HG03457 (cell line): ENCODE data around the gene NSUN4.
"Not testable (repeated sequence)": the region's sequence is repeated elsewhere in the genome, so short reads cannot be mapped to it uniquely, and the experiment has no call there.

Source experiments
- ATAC-seq: cut with Tn5 transposase; IDR thresholded peaks from one replicate; pipeline ENCODE4 v1.9.1; 2021; ENCODE audit warnings: moderate number of reproducible peaks; ENCODE audit not compliant: unreplicated experiment

NSUN4 gene

DNA sequence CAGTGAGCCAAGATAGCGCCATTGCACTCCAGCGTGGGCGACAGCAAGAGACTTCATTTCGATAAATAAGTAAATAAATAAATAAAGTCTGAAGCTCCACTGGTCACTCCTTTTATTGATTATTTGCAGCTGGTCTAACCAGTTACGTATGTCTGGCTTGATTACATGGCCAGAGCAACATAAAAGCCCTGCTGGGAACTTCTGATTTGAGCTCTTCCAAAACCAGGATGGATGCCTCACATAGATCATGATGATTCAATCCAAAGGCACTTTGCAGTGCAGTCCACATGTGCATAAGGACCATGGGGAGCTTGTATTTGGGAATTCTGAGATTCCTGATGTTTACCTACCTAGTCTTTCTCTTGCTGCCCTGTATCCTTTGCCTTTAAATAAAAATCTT lies 24.0 kb downstream of the NSUN4 start:
- no peak for ATAC-seq

DNA sequence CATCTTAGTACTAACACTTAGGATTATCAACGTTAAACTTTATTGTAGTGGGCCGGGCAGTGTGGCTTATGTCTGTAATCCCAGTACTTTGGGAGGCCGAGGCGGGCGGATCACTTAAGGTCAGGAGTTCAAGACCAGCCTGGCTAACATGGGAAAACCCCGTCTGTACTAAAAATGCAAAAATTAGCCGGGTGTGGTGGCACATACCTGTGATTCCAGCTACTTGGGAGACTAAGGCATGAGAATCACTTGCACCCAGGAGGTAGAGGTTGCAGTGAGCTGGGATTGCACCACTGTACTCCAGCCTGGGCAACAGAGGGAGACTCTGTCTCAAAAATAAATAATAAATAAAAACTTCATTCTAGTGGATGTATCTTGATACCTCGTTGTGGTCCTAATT lies 25.2 kb downstream of the NSUN4 start:
- not testable (repeated sequence) for ATAC-seq

DNA sequence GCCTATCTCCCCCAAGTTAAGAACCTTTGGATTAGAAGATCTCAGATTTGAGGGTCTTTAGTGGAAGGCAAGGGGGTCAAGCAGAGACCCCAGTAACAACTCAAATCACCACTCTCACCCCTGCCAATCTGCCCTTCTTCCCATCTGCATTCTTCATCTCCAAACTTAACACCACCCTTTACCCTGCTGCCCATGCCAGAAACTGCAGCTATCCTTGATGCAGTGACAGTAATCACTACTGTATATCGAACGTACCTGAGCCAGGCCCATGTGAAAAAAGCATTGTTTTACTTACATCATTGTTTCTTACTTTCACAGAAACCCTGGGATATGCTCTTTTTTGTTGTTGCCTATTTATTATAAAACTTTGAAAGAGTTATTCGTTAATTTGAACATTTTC lies 26.5 kb downstream of the NSUN4 start:
- ATAC-seq = no peak

DNA sequence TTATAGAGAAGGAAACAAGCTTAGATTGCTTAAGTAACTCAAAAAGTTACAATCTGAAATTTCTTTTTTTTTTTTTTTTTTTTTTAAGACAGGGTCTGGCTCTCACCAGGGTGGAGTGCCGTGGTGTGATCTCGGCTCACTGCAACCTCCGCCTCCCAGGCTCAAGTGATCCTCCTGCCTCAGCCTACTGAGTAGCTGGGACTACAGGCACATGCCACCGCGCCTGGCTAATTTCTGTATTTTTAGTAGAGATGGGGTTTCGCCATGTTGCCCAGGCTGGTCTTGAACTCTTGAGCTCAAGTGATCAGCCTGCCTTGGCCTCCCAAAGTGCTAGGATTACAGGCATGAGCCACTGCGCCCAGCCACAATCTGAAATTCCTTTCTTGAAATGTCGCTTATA lies 27.1 kb downstream of the NSUN4 start:
- not testable (repeated sequence) for ATAC-seq

DNA sequence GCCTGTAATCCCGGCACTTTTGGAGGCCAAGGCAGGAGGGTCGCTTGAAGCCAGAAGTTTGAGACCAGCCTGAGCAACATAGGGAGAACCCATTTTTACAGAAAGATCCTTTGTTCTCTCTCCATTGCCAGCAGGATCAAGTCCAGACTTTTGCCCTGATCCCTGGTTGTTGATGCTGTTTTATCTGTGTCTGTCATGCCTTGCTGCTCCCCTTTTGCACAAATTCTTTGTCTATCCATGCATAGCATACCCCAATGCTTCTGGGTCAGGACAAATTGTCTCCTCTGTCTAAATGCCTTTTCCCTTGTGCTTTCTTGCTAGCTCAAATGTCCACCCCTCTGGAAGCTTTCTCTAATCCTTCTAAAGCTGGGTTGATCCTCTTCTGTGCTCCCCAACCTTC lies 28.2 kb downstream of the NSUN4 start:
- no peak for ATAC-seq

DNA sequence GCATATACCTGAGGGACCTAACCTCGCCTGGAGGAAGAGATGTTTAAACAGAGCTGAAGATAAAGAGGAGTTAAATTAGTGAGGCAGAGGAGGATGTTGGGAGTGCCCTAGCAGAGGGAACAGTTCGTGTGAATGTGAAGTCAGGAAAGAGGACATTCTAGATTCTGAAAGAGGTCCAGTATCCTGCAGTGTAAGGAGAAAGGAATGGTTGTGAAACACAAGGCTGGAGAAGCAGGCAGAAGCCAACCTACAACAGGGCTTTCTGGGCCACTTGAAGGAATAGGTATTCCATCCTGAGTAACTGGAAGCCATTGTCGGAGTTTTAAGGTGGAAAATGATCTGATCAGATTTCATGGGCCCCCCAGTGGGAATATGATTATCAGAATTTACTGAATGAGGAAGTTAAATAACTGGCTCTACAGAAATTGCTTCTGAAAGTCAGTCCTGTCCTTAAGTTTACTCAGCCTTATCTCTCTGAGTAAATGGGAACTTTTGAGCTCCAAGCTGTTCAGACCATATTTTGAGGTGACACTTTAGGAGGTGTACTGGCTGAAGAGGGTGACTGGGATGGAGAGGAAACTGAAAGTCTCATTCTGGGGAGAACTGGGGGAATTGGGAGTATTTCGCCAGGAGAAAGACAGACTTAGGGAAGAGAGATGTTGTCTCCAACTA lies 29.1 kb downstream of the NSUN4 start:
- ATAC-seq = no peak

DNA sequence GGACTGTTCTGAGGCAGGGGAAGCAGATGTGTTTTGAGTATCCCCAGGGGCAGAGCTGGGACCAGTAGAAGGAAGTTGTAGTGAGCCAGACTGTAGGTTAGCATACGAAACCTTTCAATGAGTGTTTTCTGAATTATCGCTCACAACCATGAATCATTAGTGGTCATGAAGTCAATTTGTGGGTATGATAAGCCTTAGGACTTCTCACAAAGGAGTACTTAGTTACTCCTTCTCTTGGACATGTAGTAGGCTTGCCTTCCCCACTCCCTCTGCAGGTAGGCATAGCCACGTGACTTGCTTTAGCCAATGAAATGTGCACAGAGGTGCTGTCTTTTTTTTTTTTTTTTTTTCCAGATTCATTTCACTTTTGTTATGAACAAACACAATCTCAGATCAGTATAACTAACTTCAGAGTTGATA lies 29.6 kb downstream of the NSUN4 start:
- ATAC-seq = no peak

DNA sequence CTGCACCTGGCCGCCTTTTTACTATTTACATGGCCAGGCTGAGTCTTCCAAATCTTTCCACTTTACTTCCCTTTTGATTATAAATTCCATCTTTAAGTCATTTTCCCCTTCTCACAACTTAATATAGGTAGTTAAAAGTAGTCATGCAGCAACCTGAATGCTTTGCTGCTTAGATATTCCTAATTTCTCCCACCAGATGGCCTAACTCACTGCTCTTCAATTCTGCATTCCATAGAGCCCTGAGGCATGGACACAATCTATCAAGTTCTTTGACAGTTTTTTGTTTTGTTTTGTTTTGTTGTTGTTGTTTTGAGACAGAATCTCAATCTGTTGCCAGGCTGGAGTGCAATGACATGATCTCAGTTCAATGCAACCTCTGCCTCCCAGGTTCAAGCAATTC lies 31.8 kb downstream of the NSUN4 start:
- ATAC-seq = no peak

DNA sequence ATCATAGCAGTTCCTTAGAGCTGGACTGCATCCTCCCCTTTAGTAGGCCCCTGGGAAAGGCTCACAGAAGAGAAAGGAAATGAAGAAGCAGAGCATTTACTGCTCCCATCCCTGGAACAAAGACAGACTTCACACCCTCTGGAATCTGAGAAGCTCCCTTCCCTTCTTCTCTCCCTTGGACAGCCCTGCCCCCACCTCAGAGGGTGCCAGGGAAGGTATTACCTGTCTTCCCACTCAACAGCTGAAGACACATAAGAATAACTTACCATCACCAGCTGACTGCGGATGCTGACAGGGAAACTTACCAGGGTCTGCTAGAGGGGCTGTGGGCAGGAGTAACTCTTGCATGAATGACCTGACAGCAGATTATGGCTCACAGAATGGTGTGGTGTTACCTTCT lies 39.4 kb downstream of the NSUN4 start:
- ATAC-seq = no peak

DNA sequence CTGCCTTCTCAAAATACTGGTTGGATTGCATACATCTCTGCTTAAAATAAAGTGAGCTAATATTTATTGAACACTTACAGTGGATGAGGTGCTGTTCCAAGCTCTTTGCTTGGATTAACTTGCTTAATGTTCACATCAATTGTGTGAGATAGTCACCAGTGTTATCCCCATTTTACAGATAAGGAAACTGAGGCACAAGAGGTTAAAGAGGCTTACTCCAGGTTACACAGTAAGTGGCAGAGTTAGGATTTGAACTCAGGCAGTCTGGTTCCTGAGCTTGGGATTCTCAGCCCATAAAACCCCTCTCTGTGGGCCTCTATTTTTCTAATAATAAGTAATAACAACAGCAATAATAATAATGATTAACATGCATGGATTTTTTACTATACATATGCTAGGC lies 39.9 kb downstream of the NSUN4 start:
- ATAC-seq = no peak

DNA sequence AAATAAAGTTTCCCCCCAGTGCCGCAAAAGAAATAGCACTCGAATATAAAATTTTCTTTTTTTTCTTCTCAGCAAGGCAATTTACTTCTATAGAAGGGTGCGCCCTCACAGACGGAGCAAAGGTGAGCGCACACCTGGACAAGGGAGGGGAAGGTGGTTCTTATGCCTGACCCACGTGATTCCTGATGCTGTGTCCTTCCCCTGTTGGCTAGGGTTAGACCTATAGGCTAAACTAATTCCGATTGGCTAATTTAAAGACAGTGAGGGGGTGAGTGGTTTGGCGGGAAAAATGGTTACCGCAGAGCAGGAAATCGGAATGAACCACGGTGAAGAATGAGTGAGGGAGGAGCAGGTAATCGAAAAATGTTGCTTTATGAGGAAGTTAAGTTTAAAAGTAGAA lies 52.9 kb downstream of the NSUN4 start:
- ATAC-seq = no peak

DNA sequence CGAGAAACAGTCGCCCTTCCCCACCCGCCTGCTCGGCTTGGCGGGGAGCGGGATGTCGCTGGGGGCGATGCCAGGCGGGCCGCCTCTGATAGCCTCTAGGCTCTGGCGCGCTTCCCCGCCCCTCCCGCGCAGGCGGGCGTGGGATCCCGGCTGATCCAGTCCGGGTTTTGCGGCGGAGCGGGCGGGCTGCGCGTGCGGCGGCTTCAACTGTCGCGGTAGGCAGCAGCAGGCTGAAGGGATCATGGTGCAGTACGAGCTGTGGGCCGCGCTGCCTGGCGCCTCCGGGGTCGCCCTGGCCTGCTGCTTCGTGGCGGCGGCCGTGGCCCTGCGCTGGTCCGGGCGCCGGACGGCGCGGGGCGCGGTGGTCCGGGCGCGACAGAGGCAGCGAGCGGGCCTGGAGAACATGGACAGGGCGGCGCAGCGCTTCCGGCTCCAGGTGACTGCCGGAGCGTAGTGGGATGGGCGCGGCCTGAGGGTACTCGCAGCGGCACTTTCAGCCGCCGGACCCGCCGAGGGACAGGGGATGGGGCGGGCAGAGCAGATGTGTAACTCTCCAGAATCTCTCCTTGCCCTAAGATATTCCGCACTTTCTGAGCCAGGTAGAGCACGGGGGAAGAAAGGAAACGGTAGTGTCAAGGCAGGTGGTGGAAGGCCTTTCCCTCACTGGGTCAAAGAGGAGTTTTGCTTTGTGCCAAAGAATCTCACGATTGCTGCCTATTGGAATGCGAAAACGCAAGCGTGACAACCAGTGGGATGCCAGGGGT lies 53.7 kb downstream of the NSUN4 start, which contains the start of gene FAAH:
FAAH (plus strand) TSS at position 210 of the 764 bp plus-strand sequence; CDS start at position 242, 32 bp downstream.
- ATAC-seq = no peak

DNA sequence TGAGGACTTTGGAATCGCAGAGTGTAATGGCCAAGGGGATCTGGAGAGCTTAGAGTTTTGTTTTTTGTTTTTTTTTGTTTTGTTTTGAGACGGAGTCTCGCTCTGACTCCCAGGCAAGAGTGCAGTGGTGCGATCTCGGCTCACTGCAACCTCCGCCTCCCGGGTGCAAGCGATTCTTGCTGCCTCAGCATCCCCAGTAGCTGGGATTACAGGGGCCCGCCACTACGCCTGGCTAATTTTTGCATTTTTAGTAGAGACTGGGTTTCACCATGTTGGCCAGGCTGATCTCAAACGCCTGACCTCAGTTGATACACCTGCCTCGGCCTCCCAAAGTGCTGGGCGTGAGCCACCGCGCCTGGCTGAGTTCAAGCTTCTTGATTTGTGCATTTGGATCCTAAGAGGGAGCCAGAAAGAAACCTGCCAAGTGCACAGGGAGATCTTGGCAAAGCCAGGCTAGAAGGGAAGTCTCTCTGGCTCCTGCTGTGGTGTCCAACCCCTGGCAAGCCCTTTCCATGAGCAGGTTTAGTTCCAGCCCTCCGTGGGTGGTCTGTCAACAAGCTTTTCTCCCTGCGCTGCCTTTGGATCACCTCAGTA lies 54.4 kb downstream of the NSUN4 start:
- ATAC-seq = no peak

DNA sequence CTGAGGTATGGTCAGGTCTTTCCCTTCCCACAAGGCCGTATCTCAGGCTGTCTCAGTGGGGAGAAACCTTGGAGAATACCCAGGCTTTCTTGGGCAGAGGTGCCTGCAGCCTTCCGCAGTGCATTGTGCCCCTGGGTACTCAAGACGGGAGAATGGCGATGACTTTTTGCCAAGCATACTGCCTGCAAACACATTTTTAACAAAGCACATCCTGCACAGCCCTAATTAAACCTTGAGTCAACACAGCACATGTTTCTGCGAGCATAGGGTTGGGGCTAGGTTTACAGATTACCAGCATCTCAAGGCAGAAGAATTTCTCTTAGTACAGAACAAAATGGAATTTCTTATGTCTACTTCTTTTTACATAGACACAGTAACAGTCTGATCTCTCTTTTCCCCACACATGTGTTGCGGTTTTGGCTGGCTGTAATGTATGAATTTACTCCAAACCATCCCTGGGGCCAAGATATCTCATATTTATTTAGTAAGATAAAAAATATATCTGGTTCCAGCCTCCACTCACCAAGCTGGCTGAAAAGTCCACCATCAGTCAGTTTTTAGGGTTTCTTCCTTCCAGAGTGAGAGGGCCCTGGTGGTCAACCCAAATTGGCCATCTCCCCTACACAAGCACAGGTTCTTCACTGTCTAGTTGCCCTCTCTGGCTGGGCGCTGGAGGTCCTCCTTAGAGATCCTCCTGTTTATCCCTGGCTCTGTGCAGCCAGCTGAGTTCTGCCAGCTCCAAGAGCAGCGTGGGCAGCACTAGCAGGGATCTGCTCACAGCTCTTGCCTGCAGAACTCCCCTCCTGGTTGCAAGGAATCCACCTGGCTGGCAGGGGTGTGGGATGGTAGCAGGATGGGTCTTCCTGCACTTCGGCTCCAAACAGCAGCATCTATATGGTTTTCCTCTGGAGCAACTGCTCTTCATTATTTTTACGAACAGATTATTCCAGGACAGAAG lies 56.1 kb downstream of the NSUN4 start:
- no peak for ATAC-seq

DNA sequence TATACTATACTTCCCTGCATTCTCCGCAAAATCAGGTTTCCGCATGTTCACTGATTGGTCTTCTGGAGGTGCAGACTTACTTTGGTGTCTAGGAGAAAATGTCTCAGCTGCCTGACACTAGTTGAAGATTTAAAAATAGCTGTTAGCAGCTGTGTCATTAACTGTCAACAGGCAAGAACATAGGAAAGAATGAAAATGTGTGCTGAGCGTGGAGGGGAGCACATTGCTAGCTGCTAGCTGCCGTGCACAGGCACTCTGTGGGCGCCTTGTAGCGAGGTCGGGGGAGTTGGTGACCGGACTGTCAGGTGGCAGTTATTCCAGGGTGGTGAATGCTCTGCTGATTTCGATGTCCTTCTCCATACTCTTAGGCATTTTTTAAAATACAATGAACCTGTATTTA lies 58.7 kb downstream of the NSUN4 start:
- ATAC-seq = no peak

DNA sequence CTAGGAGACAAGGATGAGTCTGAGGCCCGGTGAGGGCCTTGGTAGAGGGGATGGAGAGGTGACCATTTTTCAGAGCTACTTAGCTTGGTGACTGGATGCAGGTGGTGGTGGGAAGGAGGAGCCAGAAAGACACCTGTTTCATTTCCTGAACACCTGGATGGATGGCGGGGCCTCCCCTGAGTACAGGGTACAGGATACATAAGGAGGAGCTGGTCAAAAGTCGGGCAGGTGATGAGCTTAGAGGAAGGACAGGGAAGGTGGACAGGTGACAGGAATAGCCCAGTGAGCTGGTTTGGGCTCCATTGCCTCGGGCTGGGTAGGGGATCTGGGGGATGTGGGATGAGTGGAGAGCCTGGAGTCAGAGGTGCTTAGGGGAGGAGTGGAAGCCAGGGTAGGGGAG lies 59.8 kb downstream of the NSUN4 start:
- no peak for ATAC-seq

DNA sequence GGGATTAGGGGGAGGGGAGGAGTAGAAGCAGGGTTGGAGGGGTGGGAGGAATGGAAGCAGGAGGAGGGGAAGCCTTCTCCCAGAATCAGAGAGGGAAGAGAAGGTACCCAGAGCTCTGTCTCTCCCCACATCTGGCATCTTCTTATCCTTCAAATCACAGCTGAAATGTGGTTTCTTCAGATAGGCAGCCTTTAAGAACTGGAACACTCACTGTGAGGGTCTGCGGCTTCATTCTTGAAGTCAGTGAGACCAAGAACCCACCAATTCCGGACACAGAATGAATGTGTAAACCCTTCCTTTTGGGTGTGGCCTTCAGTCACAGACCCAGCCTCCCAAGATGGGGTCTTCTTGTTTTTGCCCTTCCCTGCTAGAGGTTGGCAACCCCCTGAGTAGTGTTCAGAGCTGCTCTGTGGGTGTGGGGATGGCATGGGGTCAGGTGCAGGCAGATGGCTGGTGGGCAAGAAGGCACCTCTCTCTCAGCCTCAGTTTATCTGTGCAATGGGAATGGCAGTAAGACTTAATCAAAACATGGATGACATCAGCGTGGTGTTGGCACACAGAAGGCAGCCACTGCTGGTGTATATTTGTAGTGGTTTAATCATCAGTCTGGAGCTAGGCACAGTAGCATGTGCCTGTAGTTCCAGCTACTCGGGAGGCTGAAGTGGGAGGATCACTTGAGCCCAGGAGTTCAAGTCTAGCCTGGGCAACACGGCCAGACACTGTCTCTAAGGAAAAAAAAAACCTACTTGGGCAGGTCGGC lies 60.7 kb downstream of the NSUN4 start:
- ATAC-seq = no peak

DNA sequence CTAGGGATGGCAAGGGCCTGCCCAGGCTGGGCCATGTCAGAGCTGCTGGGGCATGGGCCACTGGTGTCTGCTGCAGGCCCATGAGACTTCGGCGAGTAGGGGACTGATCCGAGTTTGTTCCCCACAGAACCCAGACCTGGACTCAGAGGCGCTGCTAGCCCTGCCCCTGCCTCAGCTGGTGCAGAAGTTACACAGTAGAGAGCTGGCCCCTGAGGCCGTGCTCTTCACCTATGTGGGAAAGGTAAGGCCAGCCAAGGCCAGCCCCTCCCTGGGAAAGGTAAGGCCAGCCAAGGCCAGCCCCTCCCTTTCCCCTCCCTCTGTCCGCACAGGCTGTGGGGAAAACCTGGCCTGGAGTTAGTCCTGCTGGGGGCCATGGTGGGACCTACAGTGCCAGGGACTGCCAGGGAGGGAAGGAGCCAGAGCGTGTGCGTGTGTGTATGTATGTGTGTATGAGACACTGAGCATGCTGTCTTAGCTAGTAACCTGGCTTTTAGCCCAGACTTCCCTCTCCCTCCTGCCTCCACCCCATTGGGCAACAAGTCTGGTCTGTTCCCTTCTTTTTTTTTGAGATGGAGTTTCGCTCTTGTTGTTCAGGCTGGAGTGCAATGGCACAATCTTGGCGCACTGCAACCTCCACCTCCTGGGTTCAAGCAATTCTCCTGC lies 61.5 kb downstream of the NSUN4 start:
- no peak for ATAC-seq

DNA sequence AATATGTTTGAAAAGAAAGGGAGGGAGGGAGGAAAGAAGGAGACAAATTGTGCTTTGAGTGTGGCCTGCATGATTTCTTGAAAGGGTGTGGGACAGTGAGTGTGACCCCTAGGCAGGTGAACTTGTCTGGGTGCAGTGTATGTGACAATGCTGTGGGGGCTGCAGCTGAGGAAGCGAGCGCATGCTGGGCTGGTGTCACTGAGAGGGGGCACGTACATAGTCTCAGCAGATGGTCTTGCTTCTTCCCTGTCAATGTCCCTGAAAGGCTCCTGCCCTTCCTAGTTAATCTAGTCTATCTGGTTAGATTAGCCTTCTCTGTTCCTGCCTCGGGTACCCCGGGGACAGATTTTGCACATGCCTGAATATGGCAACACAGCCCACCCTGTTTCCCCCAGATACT lies 63.3 kb downstream of the NSUN4 start:
- ATAC-seq = no peak
